ENCODE data around the gene KLHL20. TPM values are rescaled to one million over a fixed set of nuclear protein-coding genes. Genes with fewer than 3 reads are reported as not detected.
A peak's percentile ranks its signal among the peaks of the same experiment; 100 is the strongest.
"Not testable (repeated sequence)": the region's sequence is repeated elsewhere in the genome, so short reads cannot be mapped to it uniquely, and the experiment has no call there.

Gene KLHL20
- total and polyA plus RNA-seq, 2 experiments from 2014 or later: 12.3 to 14.5 TPM

- H3K27me3 ChIP-seq (ENCODE audit: insufficient read depth): no peaks in the 10 kb centered on the region
- no peaks in the 10 kb centered on the region for H4K20me1 ChIP-seq (replicated peaks; ENCODE audit: insufficient read depth)
- H3K4me1 ChIP-seq (ENCODE audit: insufficient read depth): peaks cover 33% of the 10 kb centered on the region
- peak overlapping the region; percentile 12; the same call in 1 of the 2 replicates for H2AFZ ChIP-seq
- no peaks in the 10 kb centered on the region for H3K79me2 ChIP-seq (replicated peaks; ENCODE audit: insufficient read depth)
- H3K4me3 ChIP-seq: 0 out of 2 replicates have a peak overlapping the region, but pooled peaks have one; percentile 3
- Mint-ChIP-seq H3K36me3 (ENCODE audit: low read depth) (peaks cover 5% of the 10 kb centered on the region; the same call in 2 of the 3 replicates), H3K4me3 (peak overlapping the region; percentile 35; the same call in 1 of the 3 replicates), H3K27ac (peak overlapping the region; percentile 88), H3K4me1 (peaks cover 25% of the 10 kb centered on the region), H3K9me3 (peaks cover 22% of the 10 kb centered on the region; the same call in 2 of the 3 replicates), H3K27me3 (ENCODE audit: insufficient read depth, low read depth, poor library complexity) (peaks cover 2% of the 10 kb centered on the region)
- no peaks in the 10 kb centered on the region for H3K9me2 ChIP-seq (ENCODE audit: insufficient read depth)
- TF ChIP-seq EZH2 (IDR thresholded peaks at IDR 0.05; ENCODE audit: low read depth, unreplicated experiment) (no peak), ZNF462 (CRISPR knock-in tag; IDR thresholded peaks at IDR 0.05) (no peak), ZNF114 (CRISPR knock-in tag; IDR thresholded peaks at IDR 0.05) (no peak), STAT1 (IDR thresholded peaks at IDR 0.05; ENCODE audit: unreplicated experiment) (no peak), CTCF (conservative IDR thresholded peaks at IDR 0.05; ENCODE audit: low read depth in 2 of 2) (no peak), ZNF331 (CRISPR knock-in tag; IDR thresholded peaks at IDR 0.05; ENCODE audit: low read depth) (no peak)
- TF ChIP-seq, protein P1, sequence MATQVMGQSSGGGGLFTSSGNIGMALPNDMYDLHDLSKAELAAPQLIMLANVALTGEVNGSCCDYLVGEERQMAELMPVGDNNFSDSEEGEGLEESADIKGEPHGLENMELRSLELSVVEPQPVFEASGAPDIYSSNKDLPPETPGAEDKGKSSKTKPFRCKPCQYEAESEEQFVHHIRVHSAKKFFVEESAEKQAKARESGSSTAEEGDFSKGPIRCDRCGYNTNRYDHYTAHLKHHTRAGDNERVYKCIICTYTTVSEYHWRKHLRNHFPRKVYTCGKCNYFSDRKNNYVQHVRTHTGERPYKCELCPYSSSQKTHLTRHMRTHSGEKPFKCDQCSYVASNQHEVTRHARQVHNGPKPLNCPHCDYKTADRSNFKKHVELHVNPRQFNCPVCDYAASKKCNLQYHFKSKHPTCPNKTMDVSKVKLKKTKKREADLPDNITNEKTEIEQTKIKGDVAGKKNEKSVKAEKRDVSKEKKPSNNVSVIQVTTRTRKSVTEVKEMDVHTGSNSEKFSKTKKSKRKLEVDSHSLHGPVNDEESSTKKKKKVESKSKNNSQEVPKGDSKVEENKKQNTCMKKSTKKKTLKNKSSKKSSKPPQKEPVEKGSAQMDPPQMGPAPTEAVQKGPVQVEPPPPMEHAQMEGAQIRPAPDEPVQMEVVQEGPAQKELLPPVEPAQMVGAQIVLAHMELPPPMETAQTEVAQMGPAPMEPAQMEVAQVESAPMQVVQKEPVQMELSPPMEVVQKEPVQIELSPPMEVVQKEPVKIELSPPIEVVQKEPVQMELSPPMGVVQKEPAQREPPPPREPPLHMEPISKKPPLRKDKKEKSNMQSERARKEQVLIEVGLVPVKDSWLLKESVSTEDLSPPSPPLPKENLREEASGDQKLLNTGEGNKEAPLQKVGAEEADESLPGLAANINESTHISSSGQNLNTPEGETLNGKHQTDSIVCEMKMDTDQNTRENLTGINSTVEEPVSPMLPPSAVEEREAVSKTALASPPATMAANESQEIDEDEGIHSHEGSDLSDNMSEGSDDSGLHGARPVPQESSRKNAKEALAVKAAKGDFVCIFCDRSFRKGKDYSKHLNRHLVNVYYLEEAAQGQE (IDR thresholded peaks at IDR 0.05; ENCODE audit: unreplicated experiment): no peak
- H3K36me3 ChIP-seq (ENCODE audit: insufficient read depth): no peaks in the 10 kb centered on the region
- DNase-seq (ENCODE audit: low spot score) (no peak), ATAC-seq (no peak)
- peak overlapping the region; percentile 60 for H3K27ac ChIP-seq (ENCODE audit: low read depth)
- H3K4me2 ChIP-seq: peak overlapping the region; percentile 22
- no peaks in the 10 kb centered on the region for H3F3A ChIP-seq (replicated peaks; ENCODE audit: low read depth)
These were observed 32.6 kb upstream of the KLHL20 start for GRCh38 chr1:173682184-173682583.

DNA sequence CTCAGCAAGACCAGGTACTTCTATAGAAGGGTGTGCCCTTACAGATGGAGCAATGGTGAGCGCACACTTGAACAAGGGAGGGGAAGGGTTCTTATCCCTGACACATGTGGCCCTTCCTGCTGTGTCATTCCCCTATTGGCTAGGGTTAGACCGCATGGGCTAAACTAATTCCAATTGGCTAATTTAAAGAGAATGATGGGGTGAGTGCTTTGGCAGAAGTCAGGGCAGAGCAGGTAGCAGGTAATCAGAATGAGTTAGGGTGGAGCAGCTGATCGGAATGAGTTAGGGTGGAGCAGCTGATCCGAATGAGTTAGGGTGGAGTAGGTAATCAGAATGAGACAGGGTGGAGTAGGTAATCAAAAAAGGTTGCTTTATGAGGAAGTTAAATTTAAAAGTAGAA is 30.9 kb upstream of the KLHL20 start:
- Mint-ChIP-seq H3K4me1 (peaks cover 39% of the 10 kb centered on the region), H3K9me3 (peaks cover 10% of the 10 kb centered on the region; the same call in 2 of the 3 replicates)
- peaks cover 41% of the 10 kb centered on the region for H3K4me1 ChIP-seq (ENCODE audit: insufficient read depth)
- not testable (repeated sequence) for ATAC-seq; H3K79me2 ChIP-seq (replicated peaks; ENCODE audit: insufficient read depth); H3K4me2 ChIP-seq; H4K20me1 ChIP-seq (replicated peaks; ENCODE audit: insufficient read depth); H2AFZ ChIP-seq; H3K36me3 Mint-ChIP-seq (ENCODE audit: low read depth); H3K36me3 ChIP-seq (ENCODE audit: insufficient read depth); DNase-seq (ENCODE audit: low spot score); H3K27ac Mint-ChIP-seq; H3K27me3 Mint-ChIP-seq (ENCODE audit: insufficient read depth, low read depth, poor library complexity); H3K4me3 Mint-ChIP-seq; H3K27me3 ChIP-seq (ENCODE audit: insufficient read depth); H3K4me3 ChIP-seq; H3F3A ChIP-seq (replicated peaks; ENCODE audit: low read depth); H3K9me2 ChIP-seq (ENCODE audit: insufficient read depth); H3K27ac ChIP-seq (ENCODE audit: low read depth)

All from GM23338 (cell line).